Left ventricle myocardium inferior (tissue), 1 donor: Measurements from ENCODE around the gene SERINC3. TPM values are rescaled to one million over a fixed set of nuclear protein-coding genes. Genes with fewer than 3 reads are reported as not detected.

Experiments used
- DNase-seq: peaks from one replicate; pipeline ENCODE4 v3.0.0-alpha.2; 2020
- H3K27ac ChIP-seq: fragments of 200-600 bp; replicated peaks from 2 replicates; pipeline ENCODE4 v1.8.0; 2021
- H3K27me3 ChIP-seq: fragments of 200-600 bp; 2 replicates; pipeline ENCODE4 v1.8.0; 2021; ENCODE audit warnings: low read depth
- H3K36me3 ChIP-seq: fragments of 200-600 bp; 2 replicates; pipeline ENCODE4 v1.8.0; 2021
- H3K4me1 ChIP-seq: fragments of 200-600 bp; 2 replicates; pipeline ENCODE4 v1.8.0; 2021
- H3K4me3 ChIP-seq: fragments of 200-600 bp; 2 replicates; pipeline ENCODE4 v1.8.0; 2021; ENCODE audit warnings: mild to moderate bottlenecking, moderate library complexity
- H3K9me3 ChIP-seq: fragments of 200-600 bp; replicated peaks from 2 replicates; pipeline ENCODE4 v1.8.0; 2021
- intact Hi-C: fragments of 100-400 bp; cut with micrococcal nuclease; formaldehyde crosslinking; loops from one replicate; pipeline ENCODE4 v1.11.0; 2022
- total RNA-seq: library from RNA; stranded (reverse); fragmentation: NEBNext Ultra II Directional; extraction: Animal tissue kit (Norgen Biotek cat#: 25700); gene quantifications from one replicate; pipeline ENCODE4 v1.2.1, GENCODE V29; 2021
- TF ChIP-seq, protein P1 (sequence below): fragments of 200-600 bp; IDR thresholded peaks from 2 replicates; pipeline ENCODE4 v1.8.0; 2021; ENCODE audit warnings: antibody characterized with exemption, mild to moderate bottlenecking, borderline replicate concordance
- donor health status: DM: no; HTN: yes; CAD: no; lungs with severe emphysema.

Gene SERINC3
- total RNA-seq, 1 donor from 2014 or later: 88.4 TPM

GRCh38 chr20:44464514-44464913 lies 57.4 kb downstream of the SERINC3 start:
- H3K4me1 ChIP-seq: peaks cover 12% of the 10 kb centered on the region
- no peak for DNase-seq
- TF ChIP-seq, protein P1, sequence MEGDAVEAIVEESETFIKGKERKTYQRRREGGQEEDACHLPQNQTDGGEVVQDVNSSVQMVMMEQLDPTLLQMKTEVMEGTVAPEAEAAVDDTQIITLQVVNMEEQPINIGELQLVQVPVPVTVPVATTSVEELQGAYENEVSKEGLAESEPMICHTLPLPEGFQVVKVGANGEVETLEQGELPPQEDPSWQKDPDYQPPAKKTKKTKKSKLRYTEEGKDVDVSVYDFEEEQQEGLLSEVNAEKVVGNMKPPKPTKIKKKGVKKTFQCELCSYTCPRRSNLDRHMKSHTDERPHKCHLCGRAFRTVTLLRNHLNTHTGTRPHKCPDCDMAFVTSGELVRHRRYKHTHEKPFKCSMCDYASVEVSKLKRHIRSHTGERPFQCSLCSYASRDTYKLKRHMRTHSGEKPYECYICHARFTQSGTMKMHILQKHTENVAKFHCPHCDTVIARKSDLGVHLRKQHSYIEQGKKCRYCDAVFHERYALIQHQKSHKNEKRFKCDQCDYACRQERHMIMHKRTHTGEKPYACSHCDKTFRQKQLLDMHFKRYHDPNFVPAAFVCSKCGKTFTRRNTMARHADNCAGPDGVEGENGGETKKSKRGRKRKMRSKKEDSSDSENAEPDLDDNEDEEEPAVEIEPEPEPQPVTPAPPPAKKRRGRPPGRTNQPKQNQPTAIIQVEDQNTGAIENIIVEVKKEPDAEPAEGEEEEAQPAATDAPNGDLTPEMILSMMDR: no peak
- no peaks in the 10 kb centered on the region for H3K9me3 ChIP-seq
- no peaks in the 10 kb centered on the region for H3K36me3 ChIP-seq
- intact Hi-C loops: no loop called here
- H3K27ac ChIP-seq: no peak overlapping the region
- no peak overlapping the region for H3K4me3 ChIP-seq
- no peaks in the 10 kb centered on the region for H3K27me3 ChIP-seq

DNA sequence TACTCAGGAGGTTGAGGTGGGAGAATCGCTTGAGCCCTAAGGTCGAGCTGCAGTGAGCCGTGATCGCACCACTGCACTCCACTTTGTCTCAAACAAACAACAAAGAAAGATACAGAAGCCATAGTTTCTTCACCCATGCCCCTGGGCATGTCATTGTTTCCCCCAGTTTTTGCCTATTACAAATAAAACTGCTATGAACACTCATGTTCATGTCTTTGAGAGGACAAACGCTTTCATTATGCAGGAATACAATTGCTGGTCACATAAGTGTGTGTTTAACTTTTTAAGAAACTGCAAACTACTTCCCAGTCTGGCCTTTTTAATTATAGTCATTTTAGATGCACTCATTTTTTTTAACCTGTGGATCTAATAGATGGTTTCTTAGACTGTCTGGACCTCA lies 58.4 kb downstream of the SERINC3 start:
- no peak for DNase-seq
- H3K9me3 ChIP-seq: no peaks in the 10 kb centered on the region
- no peak overlapping the region for H3K4me3 ChIP-seq
- H3K27ac ChIP-seq: no peak overlapping the region
- H3K27me3 ChIP-seq: no peaks in the 10 kb centered on the region
- intact Hi-C loops: no loop called here
- peaks cover 12% of the 10 kb centered on the region for H3K4me1 ChIP-seq
- TF ChIP-seq, protein P1: no peak
- no peaks in the 10 kb centered on the region for H3K36me3 ChIP-seq

- intact Hi-C loops: no loop called here
- no peaks in the 10 kb centered on the region for H3K27me3 ChIP-seq
Observed at GRCh38 chr20:44461803-44462174, 60.1 kb downstream of the SERINC3 start.

DNA sequence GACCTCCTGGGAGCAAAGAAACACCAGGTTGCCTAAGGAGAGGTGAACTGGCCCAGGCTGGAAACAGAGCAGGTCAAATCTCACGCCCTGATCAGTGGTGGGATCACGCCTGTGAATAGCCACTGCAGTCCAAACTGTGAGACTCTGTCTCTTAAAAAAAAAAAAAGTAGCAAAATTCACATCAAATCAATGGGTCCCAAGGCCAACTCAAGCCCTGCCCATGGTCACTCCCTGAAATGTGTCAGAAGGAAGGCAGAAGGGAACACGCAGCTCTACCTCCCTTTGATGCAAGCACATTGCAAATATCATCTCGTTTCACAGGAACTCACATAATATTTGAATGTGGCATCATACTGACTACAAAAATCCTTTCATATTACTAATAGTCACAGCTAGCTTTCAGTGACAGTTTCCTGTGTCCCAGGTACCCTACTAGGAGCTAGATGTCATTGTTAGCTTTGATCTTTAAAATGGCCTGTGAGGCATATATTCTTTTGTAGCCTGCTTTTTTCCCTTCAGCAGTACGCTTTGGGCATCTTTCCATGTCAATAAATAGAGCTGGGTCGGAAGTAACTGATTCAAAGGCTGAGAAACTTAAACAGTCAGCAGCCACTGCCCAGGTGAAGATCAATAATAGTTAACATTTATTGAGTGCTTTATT lies 60.6 kb downstream of the SERINC3 start:
- intact Hi-C loops: no loop called here
- TF ChIP-seq, protein P1: no peak

More at GRCh38 chr20:44461803-44462174, 60.1 kb downstream of the SERINC3 start:
- H3K27ac ChIP-seq: no peak overlapping the region
- H3K4me3 ChIP-seq: no peak overlapping the region
- no peaks in the 10 kb centered on the region for H3K36me3 ChIP-seq
- DNase-seq: no peak
- H3K9me3 ChIP-seq: no peaks in the 10 kb centered on the region
- no peaks in the 10 kb centered on the region for H3K4me1 ChIP-seq
- TF ChIP-seq, protein P1: no peak

DNA sequence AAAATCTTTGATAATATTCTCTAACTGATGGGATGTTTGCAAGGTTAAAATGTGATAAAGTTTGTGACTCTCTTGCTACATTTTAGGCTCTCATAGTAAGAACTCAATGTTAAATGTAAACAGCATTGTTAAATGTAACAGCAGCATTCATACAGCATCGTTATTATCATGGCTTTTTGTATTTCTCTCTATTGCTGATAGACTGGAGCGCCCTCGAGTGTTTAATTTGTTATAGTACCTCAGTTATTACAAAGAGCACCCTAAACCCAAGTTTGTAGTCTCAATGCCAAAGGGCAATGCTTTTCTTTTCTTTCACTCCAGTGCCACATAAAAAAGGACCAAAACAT lies 61.1 kb downstream of the SERINC3 start:
- no peaks in the 10 kb centered on the region for H3K9me3 ChIP-seq
- TF ChIP-seq, protein P1: peak; percentile 52
- H3K4me1 ChIP-seq: no peaks in the 10 kb centered on the region
- no peaks in the 10 kb centered on the region for H3K27me3 ChIP-seq
- no peaks in the 10 kb centered on the region for H3K36me3 ChIP-seq
- DNase-seq: no peak
- H3K4me3 ChIP-seq: no peak overlapping the region
- intact Hi-C loops: no loop called here
- H3K27ac ChIP-seq: no peak overlapping the region

More for the DNA sequence above, 60.6 kb downstream of the SERINC3 start:
- no peaks in the 10 kb centered on the region for H3K9me3 ChIP-seq
- no peaks in the 10 kb centered on the region for H3K27me3 ChIP-seq
- no peaks in the 10 kb centered on the region for H3K4me1 ChIP-seq
- no peaks in the 10 kb centered on the region for H3K36me3 ChIP-seq
- no peak overlapping the region for H3K4me3 ChIP-seq
- H3K27ac ChIP-seq: no peak overlapping the region
- DNase-seq: no peak

GRCh38 chr20:44459271-44459670 lies 62.6 kb downstream of the SERINC3 start:
- no peak for DNase-seq
- H3K9me3 ChIP-seq: no peaks in the 10 kb centered on the region
- H3K4me1 ChIP-seq: no peaks in the 10 kb centered on the region
- no peaks in the 10 kb centered on the region for H3K36me3 ChIP-seq
- no peaks in the 10 kb centered on the region for H3K27me3 ChIP-seq
- no peak overlapping the region for H3K4me3 ChIP-seq
- TF ChIP-seq, protein P1: no peak
- no peak overlapping the region for H3K27ac ChIP-seq
- intact Hi-C loops: no loop called here
